GM12878 (cell line): ENCODE data around the gene AFF1. TPM values are rescaled to one million over a fixed set of nuclear protein-coding genes. Genes with fewer than 3 reads are reported as not detected.
"Not testable (repeated sequence)": the region's sequence is repeated elsewhere in the genome, so short reads cannot be mapped to it uniquely, and the experiment has no call there.

ENCODE experiments used
- ATAC-seq: fragments of 200-7000 bp; cut with Tn5 transposase; 3 replicates; pipeline ENCODE4 v1.9.1; 2020; ENCODE audit warnings: mild to moderate bottlenecking, moderate library complexity
- BruUV-seq: library from RNA; stranded (reverse); fragments of 400-500 nt; replicated peaks from 2 replicates; lab custom pipeline; 2021; lab: Mats Ljungman, UMichigan
- CTCF ChIA-PET: fragments of 300-600 bp; sonication (Branson Sonifier 250); formaldehyde crosslinking; extraction: SDS; loops from one replicate; lab custom pipeline; 2021; ENCODE audit warnings: inconsistent platforms; lab: Yijun Ruan, JAX
- POLR2A ChIA-PET: fragments of 350-600 bp; formaldehyde crosslinking; extraction: SDS; loops from one replicate; lab custom pipeline; 2021; ENCODE audit warnings: inconsistent platforms; lab: Charles Lee
- RAD21 ChIA-PET: fragments of 300-600 bp; sonication (Branson Sonifier 250); formaldehyde crosslinking; loops from one replicate; lab custom pipeline; 2023; ENCODE audit warnings: antibody characterized with exemption; ENCODE audit not compliant: unreplicated experiment; lab: Charles Lee
- SMC1A ChIA-PET: fragments of 300-600 bp; sonication (Branson Sonifier 250); formaldehyde crosslinking; loops from one replicate; lab custom pipeline; 2023; ENCODE audit not compliant: unreplicated experiment, uncharacterized antibody; lab: Charles Lee
- DNase-seq: peaks from one replicate; pipeline ENCODE4 v3.0.0-alpha.2; 2011; ENCODE audit warnings: low read depth, low spot score
- FAIRE-seq: peaks from 3 replicates; lab custom pipeline; 2011; peaks lifted over from hg19 to GRCh38; lab: Jason Lieb, UNC
- H2AFZ ChIP-seq: 2 replicates; pipeline ENCODE4 v1.6.0; 2011; ENCODE audit warnings: low read depth, low read length, control low read depth; ENCODE audit not compliant: control insufficient read depth
- H3K27ac ChIP-seq: 2 replicates; pipeline ENCODE4 v1.5.1; 2011; ENCODE audit warnings: control low read depth; ENCODE audit not compliant: control insufficient read depth, insufficient read depth
- H3K27me3 ChIP-seq, 2 experiments: replicated peaks in 1 of 2; 2 replicates each; pipeline versions ENCODE4 v1.6.0 to v1.6.1; 2011; ENCODE audit warnings: low read length in 1 of 2; ENCODE audit not compliant: control insufficient read depth in 2 of 2, insufficient read depth in 2 of 2
- H3K36me3 ChIP-seq, 2 experiments: 2 replicates each; pipeline ENCODE4 v1.5.1; 2011; ENCODE audit warnings: low read length in 1 of 2; ENCODE audit not compliant: control insufficient read depth in 2 of 2, insufficient read depth in 2 of 2
- H3K4me1 ChIP-seq: 2 replicates; pipeline ENCODE4 v1.6.1; 2011; ENCODE audit warnings: mild to moderate bottlenecking, low read length, moderate library complexity, mixed read lengths; ENCODE audit not compliant: control insufficient read depth, insufficient read depth
- H3K4me2 ChIP-seq: 2 replicates; pipeline ENCODE4 v1.6.0; 2011; ENCODE audit warnings: control low read depth; ENCODE audit not compliant: control insufficient read depth, insufficient read depth
- H3K4me3 ChIP-seq: fragments of 200-600 bp; sonication (generic); 2 replicates; pipeline ENCODE4 v1.5.1; 2016
- H3K79me2 ChIP-seq: 2 replicates; pipeline ENCODE4 v1.6.0; 2011; ENCODE audit warnings: low read length; ENCODE audit not compliant: control insufficient read depth, insufficient read depth
- H3K9ac ChIP-seq: 2 replicates; pipeline ENCODE4 v1.8.0; 2011; ENCODE audit warnings: low read length, control low read depth, mixed read lengths; ENCODE audit not compliant: control insufficient read depth, insufficient read depth
- H3K9me3 ChIP-seq: replicated peaks from 3 replicates; pipeline ENCODE4 v1.5.1; 2011; ENCODE audit warnings: mild to moderate bottlenecking, low read length; ENCODE audit not compliant: control insufficient read depth, insufficient read depth
- H4K20me1 ChIP-seq: 2 replicates; pipeline ENCODE4 v1.6.0; 2011; ENCODE audit not compliant: control insufficient read depth, insufficient read depth
- ASH2L ChIP-seq: fragments of 300-600, 200-600 bp; sonication (generic); IDR thresholded peaks from 2 replicates; pipeline ENCODE4 v1.6.1; 2017; ENCODE audit warnings: low read depth, mild to moderate bottlenecking, borderline replicate concordance
- FOXK2 ChIP-seq: fragments of 450-650 bp; IDR thresholded peaks from 2 replicates; pipeline ENCODE4 v1.6.1; 2017; ENCODE audit warnings: mild to moderate bottlenecking, moderate library complexity
- JUND ChIP-seq: IDR thresholded peaks from 2 replicates; pipeline ENCODE4 v1.6.1; 2012; ENCODE audit warnings: low read depth, mild to moderate bottlenecking, low read length, improper control_type of control experiment, moderate library complexity
- KAT2A ChIP-seq: conservative IDR thresholded peaks from 2 replicates; pipeline ENCODE4 v1.6.1; 2011; ENCODE audit warnings: low read depth, low read length; ENCODE audit not compliant: control insufficient read depth
- MEF2B ChIP-seq: fragments of 450-650 bp; IDR thresholded peaks from 2 replicates; pipeline ENCODE4 v1.6.1; 2018; ENCODE audit warnings: mild to moderate bottlenecking, moderate library complexity; ENCODE audit not compliant: partially characterized antibody, poor library complexity, severe bottlenecking
- TAF1 ChIP-seq: IDR thresholded peaks from 2 replicates; pipeline ENCODE4 v1.6.1; 2011; ENCODE audit warnings: mild to moderate bottlenecking, low read depth, low read length, borderline replicate concordance
- ZBTB33 ChIP-seq: fragments of 450-650 bp; IDR thresholded peaks from 2 replicates; pipeline ENCODE4 v1.6.1; 2017; ENCODE audit warnings: mild to moderate bottlenecking
- WGBS: methylation state at CpG from one replicate; pipeline ENCODE4 v1.1.6; 2016; ENCODE audit warnings: low lambda C conversion rate; ENCODE audit not compliant: insufficient replicate concordance, insufficient coverage; ENCODE audit errors: missing lambda C conversion rate; 5-methylcytosine and 5-hydroxymethylcytosine counted together
- in situ Hi-C: fragments of 300-500 bp; cut with MboI; formaldehyde crosslinking; loops from 9 replicates; pipeline ENCODE4 v1.14.3; 2018; ENCODE audit warnings: mixed read lengths
- intact Hi-C: fragments of 100-400 bp; cut with micrococcal nuclease; formaldehyde crosslinking; loops from one replicate; pipeline ENCODE4 v1.14.2; 2022; ENCODE audit not compliant: unreplicated experiment
- polyA plus RNA-seq, 11 experiments: library from polyadenylated mRNA; depleted of rRNA in 4 of 11; unstranded in 6 of 11; stranded (reverse) in 5 of 11; fragments of >200 nt; fragmentation: Nextera tagmentation in 4 of 11; fragmentation: Illumina TruSeq in 1 of 11; extraction: Ambion mirVana in 4 of 11; extraction: Trizol in 1 of 11; gene quantifications; 1 replicate in 1 of 11; 2 replicates in 10 of 11; pipeline versions ENCODE4 v1.2.1 to v1.2.3, GENCODE V29; 2011 to 2016; ENCODE audit warnings: inconsistent platforms in 2 of 11, missing spikeins in 2 of 11, low read depth in 1 of 11
- total RNA-seq, 4 experiments: library from RNA; depleted of rRNA in 3 of 4; stranded (reverse); fragments of >200 nt in 3 of 4; fragmentation: Illumina TruSeq in 1 of 4; extraction: Trizol in 1 of 4; gene quantifications; 2 replicates each; pipeline versions ENCODE4 v1.2.1 to v1.2.3, GENCODE V29; 2013 to 2021

Gene AFF1
- total and polyA plus RNA-seq, 10 of the 15 experiments (the other 5 are each of a cell fraction or from before 2014, with no cell fraction given) = 3.5 to 56.1 (median 21.5) TPM

DNA sequence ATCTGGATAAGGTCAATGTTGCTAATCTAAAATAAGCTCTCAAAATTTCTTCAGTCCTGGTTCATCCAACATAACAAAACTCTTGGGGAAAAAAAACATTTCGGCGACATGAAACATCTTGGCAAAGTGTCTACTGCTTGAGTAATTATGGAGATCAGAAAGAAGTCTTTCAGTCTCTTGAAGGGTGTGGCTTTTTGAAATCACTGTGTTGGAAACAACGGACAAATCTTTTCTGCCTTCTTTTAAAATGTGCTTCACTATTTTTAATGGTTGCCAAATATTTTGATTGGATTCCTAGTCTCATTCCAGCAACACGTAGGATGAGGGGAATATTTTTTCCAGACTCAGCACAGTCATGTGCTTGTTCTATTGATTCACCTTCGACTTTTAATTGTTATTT lies 147.0 kb downstream of the AFF1 start:
- Histone ChIP-seq H3K4me1 (no peaks in the 10 kb centered on the region), H3K4me2 (no peak overlapping the region), H3K9me3 (peaks cover 2% of the 10 kb centered on the region; the same call in 2 of the 3 replicates), H3K79me2 (peaks cover 61% of the 10 kb centered on the region), H4K20me1 (no peaks in the 10 kb centered on the region; the same call in 1 of the 2 replicates), H3K4me3 (no peak overlapping the region), H3K36me3 (peaks cover 3 to 17% of the 10 kb centered on the region in 2 experiments; a peak in 3 of 4 replicates), H3K27ac (no peak overlapping the region)
- in situ Hi-C loops (no loop called here), intact Hi-C loops (no loop called here)
- ChIA-PET SMC1A (no interaction called here), POLR2A (no interaction called here), CTCF (interaction anchor here (3.6 kb wide), 1 partner anchor 9 kb away, joined by 33 read pairs; no protein-coding TSS in a partner anchor)
- BruUV-seq = no TSS peak
- ATAC-seq (no peak), FAIRE-seq (no peak), DNase-seq (no peak)
- TF ChIP-seq ASH2L = no peak
- no peak for TF ChIP-seq KAT2A
- TF ChIP-seq JUND = no peak
- TF ChIP-seq ZBTB33 = no peak
- TF ChIP-seq FOXK2 = no peak
- no peak for TF ChIP-seq MEF2B
- TF ChIP-seq TAF1 = no peak
- TF ChIP-seq, all 136 proteins: peak for 0
- no peak overlapping the region for H2AFZ ChIP-seq
- RAD21 ChIA-PET = no interaction called here
- 89% methylated on average over 5 of the region's 5 CpGs for WGBS
- no peaks in the 10 kb centered on the region for H3K27me3 ChIP-seq
- H3K9ac ChIP-seq = no peak overlapping the region

- POLR2A ChIA-PET, ATAC-seq, intact Hi-C loops, H3K27ac ChIP-seq, H4K20me1 ChIP-seq, H3K27me3 ChIP-seq, H3K4me1 ChIP-seq, H3K9me3 ChIP-seq, H3K4me2 ChIP-seq, BruUV-seq, in situ Hi-C loops, RAD21 ChIA-PET, H3K4me3 ChIP-seq, DNase-seq, H2AFZ ChIP-seq, H3K9ac ChIP-seq, FAIRE-seq: not testable (repeated sequence)
- Histone ChIP-seq H3K36me3 (peaks cover 3 to 38% of the 10 kb centered on the region in 2 experiments), H3K79me2 (peaks cover 34% of the 10 kb centered on the region)
- WGBS = 97% methylated on average over 11 of the region's 11 CpGs
- CTCF ChIA-PET = interaction anchor here (0.6 to 1.0 kb wide), 2 partner anchors 158 to 163 kb away, joined by 3 to 5 read pairs; no protein-coding TSS in a partner anchor
- SMC1A ChIA-PET = interaction anchor here (0.6 to 1.0 kb wide), 2 partner anchors 162 to 163 kb away, joined by 3 read pairs; no protein-coding TSS in a partner anchor
These were observed 150.9 kb downstream of the AFF1 start for GRCh38 chr4:87085732-87086131.
